PFSK-1 (cell line): ENCODE measurements around the gene NRL.

Experiments used
- POLR2AphosphoS5 ChIP-seq: IDR thresholded peaks from 2 replicates; pipeline ENCODE4 v1.6.1; 2012; ENCODE audit warnings: low read depth, mild to moderate bottlenecking, control low read depth, low read length, moderate library complexity
- REST ChIP-seq, 2 experiments: IDR thresholded peaks; 2 replicates each; pipeline versions ENCODE4 v1.6.1 to v1.8.0; 2011 to 2012; ENCODE audit warnings: low read depth in 2 of 2, low read length in 2 of 2, control low read depth in 1 of 2, inconsistent platforms in 1 of 2, mild to moderate bottlenecking in 1 of 2, moderate library complexity in 1 of 2; ENCODE audit not compliant: insufficient read depth in 1 of 2
- TAF1 ChIP-seq: IDR thresholded peaks from 2 replicates; pipeline ENCODE4 v1.6.1; 2012; ENCODE audit warnings: low read length, control low read depth, borderline replicate concordance; ENCODE audit not compliant: insufficient read depth

DNA sequence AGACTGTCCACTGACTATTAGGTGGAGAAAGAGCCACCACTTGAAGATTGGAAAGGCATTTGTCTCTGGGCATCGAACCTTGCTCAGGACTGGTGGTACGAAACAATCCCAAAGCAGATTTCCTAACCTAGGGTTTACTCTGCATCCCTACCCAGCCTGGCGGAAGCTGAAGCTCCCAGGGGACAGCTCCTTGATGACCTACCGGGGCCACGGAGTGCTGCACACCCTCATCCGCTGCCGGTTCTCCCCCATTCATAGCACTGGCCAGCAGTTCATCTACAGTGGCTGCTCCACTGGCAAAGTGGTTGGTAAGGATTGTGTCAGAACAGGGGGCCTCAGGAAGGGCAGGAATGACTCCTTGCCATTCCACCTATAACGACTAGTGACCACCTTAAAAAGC, 6.5 kb upstream of the NRL start:
- TF ChIP-seq REST (IDR thresholded peaks at IDR 0.05; ENCODE audit: insufficient read depth in 1 of 2, low read depth in 2 of 2, low read length in 2 of 2) (no peak), POLR2AphosphoS5 (no peak), TAF1 (no peak)
